Measurements from ENCODE around the gene POPDC2.
"Not testable (repeated sequence)": the region's sequence is repeated elsewhere in the genome, so short reads cannot be mapped to it uniquely, and the experiment has no call there.

Gene POPDC2

DNA sequence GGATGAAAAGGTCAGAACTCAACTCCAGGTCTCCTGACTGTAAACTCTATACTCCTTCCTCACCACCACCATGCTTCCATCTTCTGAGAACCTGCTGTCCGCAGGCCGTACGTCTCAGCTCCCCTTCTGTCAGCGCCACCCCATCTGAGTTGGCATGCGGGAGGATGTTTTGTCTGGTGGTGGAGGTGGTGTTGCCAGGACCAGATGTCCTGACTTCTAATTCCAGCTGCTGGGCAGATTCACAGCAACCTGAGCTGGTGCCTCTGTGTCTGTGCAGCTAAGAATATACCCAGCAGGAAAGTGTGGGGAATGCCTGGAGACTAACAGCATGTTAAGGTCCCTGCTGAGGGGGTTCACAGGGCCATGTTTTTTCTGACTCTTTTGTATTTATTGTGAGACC is 39.5 kb downstream of the POPDC2 start:
- DNase-seq, result no peak
- intact Hi-C loops (cut with DNase I), result no loop called here

DNA sequence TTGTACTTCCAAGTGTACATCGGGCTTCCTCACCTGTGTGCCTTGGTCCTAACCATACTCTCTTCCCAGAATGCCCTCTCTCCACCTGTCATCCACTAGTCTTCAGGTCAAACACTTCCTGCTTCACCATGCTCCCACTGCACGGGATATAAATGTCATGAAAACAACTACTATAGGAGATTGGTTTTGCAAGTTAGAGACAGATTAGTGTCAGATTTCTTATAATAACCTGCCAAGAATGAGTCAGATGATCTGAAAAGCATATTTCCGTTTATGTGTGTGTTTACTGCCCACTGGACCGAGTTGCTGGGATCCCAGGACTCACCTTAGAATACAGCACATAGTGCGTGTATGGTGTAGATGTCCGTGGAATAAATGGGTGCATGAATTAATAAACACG is 41.3 kb downstream of the POPDC2 start:
- DNase-seq, result no peak

DNA sequence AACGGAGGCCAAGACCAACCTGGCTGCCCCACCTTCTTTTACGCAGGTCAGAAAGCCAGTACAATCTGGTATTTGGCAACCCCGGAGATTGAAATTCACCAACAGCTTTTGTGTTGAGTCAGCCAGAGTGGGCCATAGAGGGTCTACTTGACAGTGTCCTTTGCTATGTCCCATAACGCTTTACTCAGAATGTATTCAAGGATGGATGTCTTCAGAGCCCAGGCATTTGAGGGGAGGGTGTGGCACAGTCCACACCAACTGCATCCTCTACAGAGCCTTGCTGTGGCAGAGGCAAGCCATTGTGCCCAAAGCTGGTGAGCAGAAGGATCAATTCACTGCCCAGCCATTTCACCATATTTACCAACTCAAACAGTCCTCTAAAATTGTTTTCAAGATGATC is 44.3 kb downstream of the POPDC2 start:
- no peak for DNase-seq
- intact Hi-C loops (cut with DNase I), result no loop called here

More for the DNA sequence above, 41.3 kb downstream of the POPDC2 start:
- intact Hi-C loops (cut with DNase I), result no loop called here

DNA sequence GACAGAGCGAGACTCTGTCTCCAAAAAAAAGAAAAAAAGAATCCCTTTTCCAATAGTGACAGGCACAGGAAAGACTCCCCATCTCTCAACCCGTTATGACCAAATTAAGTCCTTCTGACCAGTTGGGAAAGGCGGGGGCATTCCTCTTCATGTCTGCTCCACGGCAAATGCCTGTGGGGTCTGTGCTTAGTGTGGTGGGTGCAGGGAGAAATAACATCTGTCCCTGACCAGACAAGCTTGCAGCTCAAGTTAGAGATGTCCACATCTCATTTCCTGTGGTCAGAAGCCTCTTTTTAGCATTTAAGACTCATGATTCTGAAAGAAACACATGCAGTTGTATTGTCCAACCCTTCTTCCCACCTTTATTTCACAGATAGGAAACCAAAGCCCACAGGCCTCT is 46.5 kb downstream of the POPDC2 start:
- intact Hi-C loops (cut with DNase I), result no loop called here
- no peak for DNase-seq

DNA sequence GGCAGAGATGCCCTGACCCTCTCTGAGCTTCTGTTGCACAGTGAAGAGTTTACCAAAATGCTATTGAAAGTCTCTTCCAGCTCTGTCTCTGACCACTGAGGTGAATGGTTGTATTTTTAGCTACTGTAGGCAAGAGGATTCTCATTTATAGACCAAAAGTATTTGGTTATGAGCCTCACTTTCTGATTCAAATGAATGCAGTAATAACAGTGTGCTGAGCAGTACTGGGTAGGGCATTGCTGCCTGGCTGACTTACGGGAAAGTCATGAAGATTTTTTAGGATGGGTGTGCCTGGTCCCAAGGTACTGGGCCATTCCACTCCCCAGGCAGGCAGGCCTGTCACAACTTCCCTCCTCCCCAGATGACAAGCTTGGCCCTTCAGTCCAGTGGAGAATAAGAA is 47.2 kb downstream of the POPDC2 start:
- no peak for DNase-seq
- intact Hi-C loops (cut with DNase I), result no loop called here

DNA sequence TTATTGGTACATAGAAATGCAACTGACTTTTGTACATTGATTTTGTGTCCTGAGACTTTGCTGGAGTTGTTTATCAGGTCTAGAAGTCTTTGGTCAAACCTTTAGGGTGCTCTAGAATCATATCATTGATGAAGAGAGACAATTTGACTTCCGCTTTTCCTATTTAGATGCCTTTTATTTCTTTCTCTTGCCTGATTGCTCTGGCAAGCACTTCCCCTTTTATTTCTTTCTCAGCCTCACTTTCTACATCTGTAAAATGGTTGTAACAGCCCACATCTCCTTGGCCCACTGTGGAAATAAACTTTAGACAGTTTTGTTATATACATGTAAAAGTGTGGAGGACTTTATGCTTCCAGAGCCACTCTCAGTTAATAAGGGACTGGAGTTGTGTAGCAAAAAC is 48.7 kb downstream of the POPDC2 start:
- DNase-seq, result no peak
- intact Hi-C loops (cut with DNase I), result no loop called here

DNA sequence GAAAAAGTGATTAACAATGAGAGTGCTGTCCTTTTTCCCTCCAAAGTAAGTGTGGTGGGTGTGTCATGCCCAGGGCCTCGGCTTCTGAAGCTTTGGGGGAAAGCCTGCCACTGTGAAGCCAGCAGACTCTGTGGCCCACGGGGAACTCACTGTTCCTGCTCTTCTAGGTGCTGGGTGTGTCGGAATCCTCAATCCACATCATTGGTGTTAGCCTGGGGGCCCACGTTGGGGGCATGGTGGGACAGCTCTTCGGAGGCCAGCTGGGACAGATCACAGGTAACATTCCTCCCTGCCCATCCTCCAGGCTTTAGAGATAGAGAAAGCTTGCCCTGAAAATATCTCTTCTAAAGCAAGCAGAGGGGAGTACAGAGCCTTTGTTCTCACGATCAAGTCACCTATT is 51.1 kb downstream of the POPDC2 start:
- intact Hi-C loops (cut with DNase I), result no loop called here
- no peak for DNase-seq

DNA sequence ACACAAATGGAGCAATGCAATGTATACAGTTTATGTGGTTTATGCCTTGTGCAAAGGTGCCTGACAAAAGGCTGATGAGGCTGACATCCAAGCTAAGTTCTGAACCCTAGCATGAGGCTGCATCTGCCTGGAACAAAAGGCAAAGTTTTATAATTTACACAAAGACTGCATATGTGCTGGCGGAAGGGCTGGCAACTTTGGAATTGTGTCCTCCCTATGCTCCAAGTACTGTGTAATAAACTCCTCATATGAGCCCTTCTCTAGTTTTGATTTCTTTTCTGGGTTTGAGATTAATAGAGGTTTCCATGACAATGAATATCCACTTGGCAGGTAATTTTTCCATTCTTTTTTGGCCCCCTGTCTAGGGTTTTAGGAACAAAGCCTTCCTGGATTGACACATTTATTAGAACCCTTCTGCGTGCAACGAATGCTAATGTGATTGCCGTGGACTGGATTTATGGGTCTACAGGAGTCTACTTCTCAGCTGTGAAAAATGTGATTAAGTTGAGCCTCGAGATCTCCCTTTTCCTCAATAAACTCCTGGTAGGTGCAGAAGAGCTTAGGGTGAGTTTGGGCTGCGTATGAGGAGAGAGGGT is 51.9 kb downstream of the POPDC2 start:
- DNase-seq, result no peak
- intact Hi-C loops (cut with DNase I), result no loop called here

DNA sequence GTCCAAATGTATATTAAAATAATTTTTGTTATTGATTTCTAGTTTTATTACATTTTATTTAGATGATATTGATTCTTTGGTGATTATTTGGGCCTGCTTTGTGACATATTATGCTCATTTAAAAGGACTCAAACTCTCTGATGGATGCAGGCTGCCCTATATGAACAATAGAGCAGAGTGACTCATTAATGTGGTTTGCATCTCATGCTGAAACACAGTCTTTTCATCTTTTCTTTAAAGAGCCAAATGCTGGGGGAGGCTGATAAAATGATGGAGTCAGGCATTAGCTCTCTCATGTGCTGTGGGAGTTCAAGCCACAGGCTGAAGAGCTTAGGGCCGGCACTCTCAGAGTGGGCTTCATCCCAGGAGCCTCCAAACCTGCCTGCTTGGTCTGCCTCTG is 55.5 kb downstream of the POPDC2 start:
- DNase-seq, result no peak
- intact Hi-C loops (cut with DNase I), result no loop called here

DNA sequence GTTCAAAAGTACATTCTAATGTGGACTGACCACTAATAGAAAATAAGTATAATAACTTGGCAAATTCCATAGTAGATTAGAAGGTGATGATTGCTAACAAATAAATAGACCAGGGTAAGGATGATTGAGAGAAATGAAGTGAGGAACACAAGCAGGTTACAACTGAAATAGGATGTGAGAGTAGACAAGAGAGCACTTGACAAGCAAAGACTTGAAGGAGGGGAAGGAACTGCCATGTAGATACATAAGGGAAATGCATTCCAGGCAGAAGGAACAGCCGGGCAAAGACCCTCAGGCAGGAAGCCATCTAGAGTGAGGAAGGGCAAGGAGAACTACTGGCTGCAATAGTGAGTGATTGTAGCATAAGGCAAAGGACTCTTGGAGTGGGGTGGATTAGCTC is 57.7 kb downstream of the POPDC2 start:
- DNase-seq, result no peak
- intact Hi-C loops (cut with DNase I), result no loop called here

DNA sequence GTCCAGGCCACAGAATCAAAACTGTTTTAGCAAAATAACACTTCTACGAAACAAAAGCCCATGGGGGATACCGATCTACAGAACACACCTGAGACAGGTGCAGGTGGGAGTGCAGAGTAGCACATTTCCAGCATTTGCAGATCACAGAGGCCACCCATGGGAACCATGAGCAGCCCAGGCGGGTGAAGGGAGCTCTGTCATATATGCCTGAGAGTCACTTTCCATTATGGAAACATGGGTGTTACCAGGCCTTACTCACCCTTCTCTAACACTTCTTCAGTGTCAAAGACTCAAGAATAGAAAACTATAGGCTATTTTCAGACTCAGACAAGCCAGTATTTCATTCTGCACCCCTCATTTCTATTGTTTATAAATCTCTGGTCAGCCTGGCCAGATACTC is 59.2 kb downstream of the POPDC2 start:
- no peak for DNase-seq
- intact Hi-C loops (cut with DNase I), result no loop called here

DNA sequence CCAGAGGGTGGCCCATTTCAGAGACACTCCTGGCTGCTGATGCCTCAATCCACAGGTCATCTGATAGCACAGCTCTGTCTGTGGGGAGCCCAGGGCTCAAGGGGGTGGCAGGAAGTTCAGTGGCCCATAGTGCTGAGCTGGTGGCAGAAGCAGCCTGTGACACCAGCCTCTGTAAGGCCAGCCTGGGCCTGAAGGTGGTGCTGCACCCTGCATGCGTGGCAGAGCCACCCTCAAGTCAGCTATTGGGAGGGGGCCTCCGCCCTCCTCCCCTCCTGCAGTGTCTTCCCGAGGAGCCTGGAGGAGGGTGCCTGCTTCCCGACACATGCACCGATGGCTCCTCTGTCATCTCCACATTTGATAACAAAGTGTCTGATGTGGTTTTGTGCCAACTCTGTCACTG is 59.7 kb downstream of the POPDC2 start:
- intact Hi-C loops (cut with DNase I), result no loop called here

DNA sequence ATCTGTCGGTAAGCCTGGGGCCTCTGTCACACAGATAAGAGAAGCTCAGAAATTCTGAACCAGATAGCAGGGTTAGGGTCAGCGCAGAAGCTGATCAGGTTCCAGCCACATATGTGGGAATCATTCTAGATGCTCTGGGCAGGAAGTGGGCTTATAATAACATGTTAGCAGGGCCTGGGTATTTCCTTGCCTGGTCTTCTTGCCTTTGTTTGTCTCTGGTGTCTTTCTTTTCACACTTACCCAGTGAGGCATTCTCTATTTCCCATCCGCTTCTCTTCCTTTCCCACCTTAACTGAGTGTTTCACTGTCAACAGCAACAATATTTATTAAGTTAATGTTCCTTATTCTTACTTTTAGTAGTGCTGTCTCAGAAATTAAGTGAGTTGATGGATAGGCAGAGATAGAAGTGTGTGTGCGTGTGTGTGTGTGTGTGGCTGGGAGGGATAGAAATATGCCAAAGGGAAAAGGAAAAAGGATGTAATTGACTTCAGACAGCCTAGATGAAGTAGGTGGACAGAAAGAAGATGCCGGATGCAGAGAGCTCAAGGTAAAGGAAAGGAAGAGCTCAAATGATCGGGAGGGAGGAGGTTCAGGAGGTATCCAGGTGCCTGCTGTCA is 60.7 kb downstream of the POPDC2 start:
- no peak for DNase-seq
- intact Hi-C loops (cut with DNase I), result no loop called here

More for the DNA sequence above, 59.7 kb downstream of the POPDC2 start:
- DNase-seq, result peak in 1 of 10 donors; percentile 61

DNA sequence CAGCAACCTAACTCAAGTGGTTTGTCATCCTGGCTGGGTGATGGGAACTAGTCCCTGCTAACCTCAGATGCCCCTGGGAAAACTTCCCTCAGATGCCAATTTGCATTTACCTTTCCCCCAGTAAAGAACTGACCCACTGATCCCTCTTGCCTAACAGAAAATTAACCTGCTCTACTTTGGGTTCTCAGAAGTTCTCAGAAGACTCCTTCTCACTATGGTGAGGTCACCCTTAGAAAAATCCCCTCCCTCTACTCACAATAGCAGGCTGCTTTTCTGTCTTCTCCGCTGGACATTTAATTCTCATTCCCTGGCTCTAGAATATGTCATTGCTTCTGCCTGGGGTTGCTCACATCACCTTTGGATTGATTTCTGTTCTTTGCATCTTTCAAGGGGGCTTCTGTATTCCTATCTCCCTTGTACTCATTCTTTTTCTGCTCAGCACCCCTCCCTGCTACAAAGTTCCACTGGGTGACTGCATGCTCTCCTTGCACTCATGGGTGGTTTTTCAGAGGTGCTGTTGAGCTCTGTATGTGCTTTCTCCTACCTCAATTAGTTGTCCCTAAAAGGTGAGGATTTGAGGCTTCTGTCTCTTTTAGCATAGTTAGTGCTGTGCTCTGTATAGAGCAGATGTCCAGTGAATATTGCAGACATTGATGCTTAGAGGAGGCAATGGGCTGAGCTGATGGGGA is 61.8 kb downstream of the POPDC2 start:
- intact Hi-C loops (cut with DNase I), result no loop called here
- DNase-seq, result no peak

DNA sequence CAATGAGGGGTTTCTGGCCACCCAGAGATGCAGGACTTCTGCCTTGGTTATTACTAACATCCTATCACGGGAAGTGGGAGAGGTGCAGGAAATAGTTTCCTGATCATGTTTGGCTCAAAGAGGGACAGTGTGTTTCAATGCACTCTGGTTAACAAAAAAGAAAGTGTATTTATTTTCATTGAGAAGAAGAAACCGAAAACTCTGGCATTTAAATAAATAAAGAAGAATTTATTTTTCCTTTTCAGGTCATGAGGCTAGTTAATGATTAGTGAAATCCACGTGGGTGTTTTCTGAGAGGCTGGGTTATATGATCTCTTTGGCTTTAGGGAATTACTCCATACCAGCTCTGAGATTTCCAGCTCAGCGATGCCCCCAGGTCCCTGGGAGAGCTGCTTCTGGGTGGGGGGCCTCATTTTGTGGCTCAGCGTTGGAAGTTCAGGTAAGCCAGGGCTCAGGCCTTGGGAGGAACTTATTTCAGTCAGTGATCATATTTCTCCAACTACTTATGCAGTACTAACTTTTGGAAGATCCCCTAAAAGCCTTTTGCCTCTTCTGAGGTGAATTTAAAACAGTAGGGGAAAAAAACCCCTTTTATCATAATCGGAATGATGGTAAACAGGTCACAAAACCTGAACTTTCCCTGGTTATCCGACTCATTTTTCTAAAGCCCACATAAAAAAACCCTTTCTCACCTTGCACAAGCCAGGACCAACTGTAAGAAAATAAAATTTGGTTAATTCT is 62.7 kb downstream of the POPDC2 start, which contains the start of gene PLA1A:
PLA1A (plus strand) TSS at position 338 of the 741 bp plus-strand sequence; CDS start at position 367, 29 bp downstream.
- DNase-seq, result no peak
- intact Hi-C loops (cut with DNase I), result no loop called here

DNA sequence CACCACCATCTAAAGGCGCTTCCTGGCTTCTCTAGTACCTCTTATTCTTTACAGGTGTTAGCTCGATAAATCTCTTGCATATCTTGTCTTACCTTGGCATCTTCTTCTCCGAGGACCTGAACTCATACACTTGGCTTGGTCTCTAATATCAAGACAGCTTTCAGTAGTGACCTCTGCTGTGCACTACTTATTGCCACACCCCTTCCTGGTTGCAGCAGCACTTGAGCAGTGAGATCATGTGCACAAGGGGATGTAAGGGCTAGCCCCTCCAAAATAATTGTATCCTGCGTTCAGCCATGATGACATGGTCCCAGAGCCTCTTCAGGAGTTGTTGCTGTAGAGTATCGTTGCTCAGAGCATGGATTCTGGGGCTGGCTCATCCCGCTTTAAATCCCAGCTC is 64.0 kb downstream of the POPDC2 start:
- intact Hi-C loops (cut with DNase I), result no loop called here
- DNase-seq, result no peak

DNA sequence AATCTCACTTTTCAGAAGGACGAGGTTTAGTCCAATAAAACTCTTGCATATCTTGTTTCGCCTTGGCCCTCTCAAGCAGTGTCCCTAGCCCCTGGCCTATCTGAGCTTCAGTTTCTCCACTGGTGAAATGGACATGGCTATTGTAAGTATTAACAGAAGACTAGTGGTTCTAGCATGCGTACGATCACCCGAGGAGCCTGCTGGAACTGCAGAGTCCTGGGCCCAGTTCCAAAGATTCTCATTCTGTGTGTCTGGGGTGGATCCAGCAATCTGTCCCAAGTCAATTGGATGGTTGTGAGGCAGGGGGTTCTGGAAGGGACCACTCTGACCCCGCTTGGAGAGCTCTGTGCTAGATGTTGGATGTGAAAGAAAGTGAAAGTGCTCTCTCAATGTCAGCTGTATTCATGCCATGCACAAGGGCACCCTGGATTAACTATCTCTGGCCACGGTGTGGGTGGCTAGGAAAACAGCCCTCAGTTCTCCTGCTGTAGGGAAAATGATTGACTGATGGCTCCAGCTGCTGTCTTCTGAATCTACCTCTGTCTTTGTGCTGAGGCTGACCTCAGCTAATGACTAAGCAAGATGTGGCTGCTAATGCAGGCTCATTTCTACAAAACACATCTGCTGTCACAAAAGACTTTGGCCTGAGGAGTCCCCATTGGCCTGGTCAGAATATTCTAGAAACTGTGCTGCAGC is 64.6 kb downstream of the POPDC2 start:
- no peak for DNase-seq
- intact Hi-C loops (cut with DNase I), result no loop called here

DNA sequence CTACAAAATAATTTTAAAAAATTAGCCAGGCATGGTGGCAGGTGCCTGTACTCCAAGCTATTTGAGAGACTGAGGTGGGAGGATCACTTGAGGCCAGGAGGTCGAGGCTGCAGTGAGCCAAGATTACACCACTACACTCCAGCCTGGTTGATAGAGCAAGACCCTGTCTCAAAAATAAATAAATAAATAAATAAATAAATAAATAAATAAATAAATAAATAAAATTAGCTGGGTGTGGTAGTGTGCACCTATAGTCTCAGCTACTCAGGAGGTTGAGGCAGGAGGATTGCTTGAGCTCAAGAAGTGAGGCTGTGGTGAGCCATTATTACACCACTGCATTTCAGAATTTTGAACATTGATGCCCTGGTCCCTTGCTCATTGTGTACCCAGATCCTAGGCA is 65.5 kb downstream of the POPDC2 start:
- DNase-seq; intact Hi-C loops (cut with DNase I): not testable (repeated sequence)

DNA sequence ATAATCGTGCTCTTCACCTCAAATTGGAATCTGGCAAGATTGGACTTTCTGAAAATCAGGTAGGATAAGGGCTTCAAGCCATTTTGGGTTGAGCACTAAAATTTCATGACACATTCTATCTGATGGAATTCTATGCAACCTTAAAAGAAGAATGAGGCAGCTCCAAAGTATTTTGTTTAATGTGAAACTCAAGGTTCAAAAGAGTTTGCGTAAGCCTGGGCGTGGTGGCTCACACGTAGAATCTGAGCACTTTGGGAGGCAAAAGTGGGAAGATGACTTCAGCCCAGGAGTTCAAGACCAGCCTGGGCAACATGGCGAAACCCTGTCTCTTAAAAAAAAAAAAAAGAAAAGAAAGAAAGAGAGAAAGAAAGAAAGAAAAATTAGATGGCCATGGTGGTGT is 66.3 kb downstream of the POPDC2 start:
- DNase-seq, result no peak
- intact Hi-C loops (cut with DNase I), result no loop called here

DNA sequence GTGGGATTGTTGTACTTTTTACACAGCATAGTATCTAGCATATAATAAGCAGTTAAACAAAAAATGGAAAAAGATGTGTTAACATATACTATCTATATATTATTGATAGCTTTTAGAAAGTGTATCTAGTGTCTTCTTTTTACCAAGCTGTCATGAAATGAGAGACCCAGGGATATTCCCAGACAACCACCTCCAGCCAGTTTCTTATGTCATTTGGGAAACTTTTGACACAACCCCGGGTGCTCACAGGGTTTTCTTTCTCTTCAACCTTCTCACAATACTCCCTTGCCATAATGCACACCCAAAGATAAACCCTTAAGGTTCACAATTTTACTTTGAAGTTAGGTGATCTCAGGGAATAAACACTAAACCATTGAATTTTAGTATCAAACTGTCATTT is 67.5 kb downstream of the POPDC2 start:
- intact Hi-C loops (cut with DNase I), result no loop called here
- DNase-seq, result no peak
